NCI-H2171 (cell line): ENCODE data around the gene OR7D2.

Experiments used
- DNase-seq: peaks from one replicate; lab custom pipeline; 2025; lab: John Stamatoyannopoulos, UW

The OR7D2 gene

GRCh38 chr19:9205501-9206113, 26.8 kb downstream of the OR7D2 start:
- no peak for DNase-seq

- no peak for DNase-seq
Measured at GRCh38 chr19:9219489-9219888, 40.7 kb downstream of the OR7D2 start, which contains the start of gene OR7D4. Gene OR7D4 (minus strand): TSS chr19:9219589. CDS start chr19:9214837, 4,752 bp downstream.
